HFFc6 (cell line): ENCODE measurements around the gene GLUL. TPM values are rescaled to one million over a fixed set of nuclear protein-coding genes. Genes with fewer than 3 reads are reported as not detected.

ENCODE experiments used
- DNase-seq: peaks from one replicate; pipeline ENCODE4 v3.0.0-alpha.2; 2018
- H3K27ac Mint-ChIP-seq: 2 replicates; pipeline ENCODE4 v1.8.0; 2020; ENCODE audit warnings: mild to moderate bottlenecking, mixed read lengths
- H3K27me3 Mint-ChIP-seq: 2 replicates; pipeline ENCODE4 v1.8.0; 2021; ENCODE audit warnings: mild to moderate bottlenecking, moderate library complexity, mixed read lengths; ENCODE audit not compliant: insufficient read depth
- H3K36me3 Mint-ChIP-seq: 2 replicates; pipeline ENCODE4 v1.8.0; 2021; ENCODE audit warnings: low read depth, mixed read lengths
- H3K4me1 Mint-ChIP-seq: 2 replicates; pipeline ENCODE4 v1.8.0; 2020; ENCODE audit warnings: low read depth, mixed read lengths
- H3K4me3 Mint-ChIP-seq: 2 replicates; pipeline ENCODE4 v1.8.0; 2020; ENCODE audit warnings: mild to moderate bottlenecking, moderate library complexity, mixed read lengths
- H3K9me3 Mint-ChIP-seq: 2 replicates; pipeline ENCODE4 v1.8.0; 2020; ENCODE audit warnings: mild to moderate bottlenecking, mixed read lengths
- CTCF ChIP-seq: fragments of 200-600 bp; sonication (generic); IDR thresholded peaks from 2 replicates; pipeline ENCODE4 v1.5.0; 2021; ENCODE audit warnings: antibody characterized with exemption, mild to moderate bottlenecking
- total RNA-seq, 6 experiments: library from RNA; stranded (reverse); fragmentation: NEBNext Ultra II Directional; extraction: Animal tissue kit (Norgen Biotek cat#: 25700); gene quantifications; 2 replicates in 1 of 6; 3 replicates in 5 of 6; pipeline ENCODE4 v1.2.3, GENCODE V29; 2021

Gene GLUL
- total RNA-seq, 6 experiments from 2014 or later = 124 to 194 (median 176) TPM

GRCh38 chr1:182410620-182411273 is 19.2 kb upstream of the GLUL start:
- no peak overlapping the region for H3K4me3 Mint-ChIP-seq
- H3K4me1 Mint-ChIP-seq = no peaks in the 10 kb centered on the region
- H3K27ac Mint-ChIP-seq = no peak overlapping the region
- TF ChIP-seq CTCF = no peak
- no peaks in the 10 kb centered on the region for H3K9me3 Mint-ChIP-seq
- H3K27me3 Mint-ChIP-seq = peaks cover 7% of the 10 kb centered on the region
- no peaks in the 10 kb centered on the region for H3K36me3 Mint-ChIP-seq
- DNase-seq = no peak

GRCh38 chr1:182410138-182410537 is 18.5 kb upstream of the GLUL start:
- H3K36me3 Mint-ChIP-seq = no peaks in the 10 kb centered on the region
- DNase-seq = no peak
- no peaks in the 10 kb centered on the region for H3K4me1 Mint-ChIP-seq
- TF ChIP-seq CTCF = no peak
- H3K4me3 Mint-ChIP-seq = no peak overlapping the region
- no peak overlapping the region for H3K27ac Mint-ChIP-seq
- peaks cover 9% of the 10 kb centered on the region; the same call in 1 of the 2 replicates for H3K27me3 Mint-ChIP-seq
- H3K9me3 Mint-ChIP-seq = no peaks in the 10 kb centered on the region

GRCh38 chr1:182408435-182409075 is 17.0 kb upstream of the GLUL start:
- H3K36me3 Mint-ChIP-seq = no peaks in the 10 kb centered on the region
- DNase-seq = no peak
- H3K9me3 Mint-ChIP-seq = no peaks in the 10 kb centered on the region

GRCh38 chr1:182407724-182408123 is 16.1 kb upstream of the GLUL start:
- H3K36me3 Mint-ChIP-seq = no peaks in the 10 kb centered on the region
- TF ChIP-seq CTCF = no peak
- H3K27ac Mint-ChIP-seq = no peak overlapping the region
- no peak for DNase-seq
- no peaks in the 10 kb centered on the region for H3K4me1 Mint-ChIP-seq
- peaks cover 7% of the 10 kb centered on the region; the same call in 1 of the 2 replicates for H3K27me3 Mint-ChIP-seq
- no peak overlapping the region for H3K4me3 Mint-ChIP-seq
- no peaks in the 10 kb centered on the region for H3K9me3 Mint-ChIP-seq

More at GRCh38 chr1:182408435-182409075, 17.0 kb upstream of the GLUL start:
- H3K27me3 Mint-ChIP-seq = peaks cover 7% of the 10 kb centered on the region; the same call in 1 of the 2 replicates
- H3K4me1 Mint-ChIP-seq = no peaks in the 10 kb centered on the region
- H3K27ac Mint-ChIP-seq = no peak overlapping the region
- no peak overlapping the region for H3K4me3 Mint-ChIP-seq
- TF ChIP-seq CTCF = no peak

- H3K4me1 Mint-ChIP-seq = no peaks in the 10 kb centered on the region
These were observed 14.4 kb upstream of the GLUL start for GRCh38 chr1:182406012-182406411.

More at GRCh38 chr1:182406012-182406411, 14.4 kb upstream of the GLUL start:
- H3K36me3 Mint-ChIP-seq = no peaks in the 10 kb centered on the region
- H3K27me3 Mint-ChIP-seq = peaks cover 7% of the 10 kb centered on the region
- no peak for DNase-seq
- no peak for TF ChIP-seq CTCF
- H3K27ac Mint-ChIP-seq = no peak overlapping the region
- H3K9me3 Mint-ChIP-seq = no peaks in the 10 kb centered on the region
- no peak overlapping the region for H3K4me3 Mint-ChIP-seq
